ENCODE data around the gene COASY.
"Not testable (repeated sequence)": the region's sequence is repeated elsewhere in the genome, so short reads cannot be mapped to it uniquely, and the experiment has no call there.

The COASY gene

GRCh38 chr17:42530952-42531454 is 30.9 kb upstream of the COASY start:
- in situ Hi-C loops (cut with MboI; ENCODE audit: low sequenced_read_pairs), result no loop called here

GRCh38 chr17:42531455-42532354 is 30.2 kb upstream of the COASY start:
- in situ Hi-C loops (cut with MboI; ENCODE audit: low sequenced_read_pairs), result no loop called here

- in situ Hi-C loops (cut with MboI; ENCODE audit: low sequenced_read_pairs), result no loop called here
Observed at GRCh38 chr17:42535155-42536047, 26.5 kb upstream of the COASY start.

GRCh38 chr17:42536048-42536371 is 25.9 kb upstream of the COASY start, which contains the start of gene NAGLU:
TSS of gene NAGLU (plus strand) at chr17:42536241. CDS start at chr17:42536273, 32 bp downstream.
- in situ Hi-C loops (cut with MboI; ENCODE audit: low sequenced_read_pairs), result no loop called here

GRCh38 chr17:42536372-42537155 is 25.4 kb upstream of the COASY start:
- in situ Hi-C loops (cut with MboI; ENCODE audit: low sequenced_read_pairs), result no loop called here

- in situ Hi-C loops (cut with MboI; ENCODE audit: low sequenced_read_pairs), result no loop called here
Observed at GRCh38 chr17:42537156-42537805, 24.7 kb upstream of the COASY start.

GRCh38 chr17:42537826-42538451 is 24.0 kb upstream of the COASY start:
- in situ Hi-C loops (cut with MboI; ENCODE audit: low sequenced_read_pairs), result no loop called here

- in situ Hi-C loops (cut with MboI; ENCODE audit: low sequenced_read_pairs), result no loop called here
Observed at GRCh38 chr17:42538482-42538881, 23.5 kb upstream of the COASY start.

- in situ Hi-C loops (cut with MboI; ENCODE audit: low sequenced_read_pairs), result not testable (repeated sequence)
Observed at GRCh38 chr17:42540558-42540957, 21.4 kb upstream of the COASY start.

GRCh38 chr17:42541041-42541833 is 20.7 kb upstream of the COASY start:
- in situ Hi-C loops (cut with MboI; ENCODE audit: low sequenced_read_pairs), result no loop called here

GRCh38 chr17:42543190-42544079 is 18.5 kb upstream of the COASY start:
- in situ Hi-C loops (cut with MboI; ENCODE audit: low sequenced_read_pairs), result no loop called here

- in situ Hi-C loops (cut with MboI; ENCODE audit: low sequenced_read_pairs), result no loop called here
Observed at GRCh38 chr17:42544874-42545283, 17.1 kb upstream of the COASY start.

GRCh38 chr17:42545755-42546505 is 16.0 kb upstream of the COASY start:
- in situ Hi-C loops (cut with MboI; ENCODE audit: low sequenced_read_pairs), result not testable (repeated sequence)

GRCh38 chr17:42547001-42547461 is 14.9 kb upstream of the COASY start:
- in situ Hi-C loops (cut with MboI; ENCODE audit: low sequenced_read_pairs), result no loop called here

- in situ Hi-C loops (cut with MboI; ENCODE audit: low sequenced_read_pairs), result no loop called here
Observed at GRCh38 chr17:42547698-42548069, 14.3 kb upstream of the COASY start.

GRCh38 chr17:42548070-42548837 is 13.7 kb upstream of the COASY start:
- in situ Hi-C loops (cut with MboI; ENCODE audit: low sequenced_read_pairs), result no loop called here
